GM12892 (cell line): ENCODE results near the gene MTCH1.

Source experiments
- POLR2A ChIP-seq: IDR thresholded peaks from 2 replicates; pipeline ENCODE4 v1.6.1; 2011; ENCODE audit warnings: low read depth, low read length, control low read depth
- POLR2AphosphoS5 ChIP-seq: IDR thresholded peaks from 2 replicates; pipeline ENCODE4 v1.6.1; 2011; ENCODE audit warnings: low read depth, low read length, control low read depth

- no peak for TF ChIP-seq POLR2AphosphoS5
- TF ChIP-seq POLR2A, result no peak
Observed at GRCh38 chr6:36934901-36935300, 51.1 kb downstream of the MTCH1 start.
